Measurements from ENCODE around the gene NDUFS3. TPM values are rescaled to one million over a fixed set of nuclear protein-coding genes. Genes with fewer than 3 reads are reported as not detected.
A peak's percentile ranks its signal among the peaks of the same experiment; 100 is the strongest.

NDUFS3 gene
- total RNA-seq, 3 donors from 2014 or later (not counting 1 experiment from before 2014, with no cell fraction given), result 114 to 138 (median 115) TPM

DNA sequence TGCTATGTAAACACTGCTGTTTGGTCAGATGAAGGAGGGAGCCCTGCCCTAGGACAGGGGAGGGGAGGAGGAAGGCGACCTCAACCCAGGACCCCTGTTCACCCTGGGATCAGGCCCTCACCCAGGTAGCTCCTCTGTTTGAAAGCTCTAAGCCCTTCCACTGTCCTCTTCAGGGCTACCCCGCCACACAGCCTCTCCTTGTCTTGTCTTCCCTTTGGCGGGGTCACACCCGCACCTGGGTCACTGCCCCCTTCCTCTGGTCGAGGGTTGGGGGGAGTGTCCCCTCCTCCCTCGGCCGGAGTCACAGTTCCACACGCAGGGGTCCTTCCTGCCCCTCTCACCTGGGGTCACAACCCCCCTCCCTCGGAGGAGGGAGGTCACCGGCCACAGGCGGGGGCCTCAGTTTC lies 13.9 kb upstream of the NDUFS3 start:
- H3K27me3 Mint-ChIP-seq (ENCODE audit: low read depth in 2 of 2), result no peaks in the 10 kb centered on the region
- peaks cover 10 to 19% of the 10 kb centered on the region in 2 donors for H3K4me1 Mint-ChIP-seq
- no peak for DNase-seq
- peaks cover 3% of the 10 kb centered on the region for H3K36me3 ChIP-seq (ENCODE audit: control insufficient read depth, insufficient read depth, low read length)
- 11% methylated on average over 10 of the region's 11 CpGs for WGBS (ENCODE audit: insufficient coverage)
- H3K9me3 Mint-ChIP-seq, result no peaks in the 10 kb centered on the region
- no peaks in the 10 kb centered on the region for H3K27me3 ChIP-seq (ENCODE audit: control insufficient read depth, insufficient read depth, low read length)
- TF ChIP-seq CTCF (IDR thresholded peaks at IDR 0.05), result no peak
- H3K9me3 ChIP-seq (ENCODE audit: control insufficient read depth, insufficient read depth, low read length), result no peaks in the 10 kb centered on the region
- peaks cover 19% of the 10 kb centered on the region for H3K4me1 ChIP-seq (ENCODE audit: control insufficient read depth, insufficient read depth, low read length)
- ATAC-seq, result peak in 2 of 3 donors; percentile 3 to 10
- H3K27ac Mint-ChIP-seq, result peak overlapping the region in 1 of 2 donors; percentile 91
- peak overlapping the region; percentile 88 for H3K27ac ChIP-seq (ENCODE audit: low read length)
- intact Hi-C loops (cut with micrococcal nuclease), result no loop called here
- H3K4me3 ChIP-seq (ENCODE audit: low read length), result peak overlapping the region; percentile 93
- H3K36me3 Mint-ChIP-seq, result no peaks in the 10 kb centered on the region
- peak overlapping the region; percentile 78 for H3K4me3 Mint-ChIP-seq

DNA sequence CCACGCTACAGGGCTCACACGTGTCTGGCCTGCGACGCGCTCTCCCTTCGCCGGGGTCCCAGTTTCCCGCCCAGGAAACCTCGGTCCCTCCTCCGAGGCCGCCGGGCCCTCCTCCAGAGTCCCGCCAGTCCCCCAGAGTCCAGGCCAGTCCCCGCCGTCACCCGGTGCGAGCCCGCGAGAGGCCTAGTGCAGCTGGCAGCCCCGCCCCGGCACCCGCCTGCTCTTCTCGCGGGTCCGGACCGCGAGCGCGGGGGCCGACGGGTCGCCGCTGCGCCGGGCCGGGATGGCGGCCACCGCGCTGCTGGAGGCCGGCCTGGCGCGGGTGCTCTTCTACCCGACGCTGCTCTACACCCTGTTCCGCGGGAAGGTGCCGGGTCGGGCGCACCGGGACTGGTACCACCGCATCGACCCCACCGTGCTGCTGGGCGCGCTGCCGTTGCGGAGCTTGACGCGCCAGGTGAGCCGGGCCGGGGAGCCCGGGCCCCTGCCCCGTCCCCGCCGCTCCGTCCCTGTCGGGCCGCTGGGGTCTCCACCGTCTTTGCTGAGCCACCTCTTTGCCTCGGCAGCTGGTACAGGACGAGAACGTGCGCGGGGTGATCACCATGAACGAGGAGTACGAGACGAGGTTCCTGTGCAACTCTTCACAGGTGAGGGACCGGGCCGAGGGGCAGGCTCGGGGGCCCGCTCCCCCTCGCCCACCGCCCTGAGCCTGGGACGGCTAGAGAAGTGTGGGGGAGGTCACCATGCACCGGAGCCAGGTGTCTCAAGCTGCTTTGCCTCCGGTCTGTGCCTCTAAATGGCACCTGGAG lies 13.3 kb upstream of the NDUFS3 start, which contains the start of gene PTPMT1:
Gene PTPMT1 (plus strand): TSS at position 260 of the 809 bp plus-strand sequence. CDS start 24 bp downstream, at position 284.
- H3K36me3 Mint-ChIP-seq, result no peaks in the 10 kb centered on the region
- H3K4me1 Mint-ChIP-seq, result peaks cover 10 to 19% of the 10 kb centered on the region in 2 donors
- peak; percentile 60 to 76 for DNase-seq
- H3K27ac ChIP-seq (ENCODE audit: low read length), result peak within 1 kb of the TSS; percentile 88
- H3K9me3 Mint-ChIP-seq, result no peaks in the 10 kb centered on the region
- no peaks in the 10 kb centered on the region for H3K9me3 ChIP-seq (ENCODE audit: control insufficient read depth, insufficient read depth, low read length)
- peaks cover 19% of the 10 kb centered on the region for H3K4me1 ChIP-seq (ENCODE audit: control insufficient read depth, insufficient read depth, low read length)
- H3K27ac Mint-ChIP-seq, result peak within 1 kb of the TSS in 1 of 2 donors; percentile 91
- intact Hi-C loops (cut with micrococcal nuclease), result no loop called here
- H3K4me3 ChIP-seq (ENCODE audit: low read length), result peak within 1 kb of the TSS; percentile 93
- H3K27me3 ChIP-seq (ENCODE audit: control insufficient read depth, insufficient read depth, low read length), result no peaks in the 10 kb centered on the region
- ATAC-seq, result peak; percentile 93 to 95 (median 94)
- peak within 1 kb of the TSS; percentile 83 for H3K4me3 Mint-ChIP-seq
- peaks cover 8% of the 10 kb centered on the region for H3K36me3 ChIP-seq (ENCODE audit: control insufficient read depth, insufficient read depth, low read length)
- no peak for TF ChIP-seq CTCF (IDR thresholded peaks at IDR 0.05)
- under 1% methylated on average over 86 of the region's 86 CpGs for WGBS (ENCODE audit: insufficient coverage)
- H3K27me3 Mint-ChIP-seq (ENCODE audit: low read depth in 2 of 2), result no peaks in the 10 kb centered on the region

DNA sequence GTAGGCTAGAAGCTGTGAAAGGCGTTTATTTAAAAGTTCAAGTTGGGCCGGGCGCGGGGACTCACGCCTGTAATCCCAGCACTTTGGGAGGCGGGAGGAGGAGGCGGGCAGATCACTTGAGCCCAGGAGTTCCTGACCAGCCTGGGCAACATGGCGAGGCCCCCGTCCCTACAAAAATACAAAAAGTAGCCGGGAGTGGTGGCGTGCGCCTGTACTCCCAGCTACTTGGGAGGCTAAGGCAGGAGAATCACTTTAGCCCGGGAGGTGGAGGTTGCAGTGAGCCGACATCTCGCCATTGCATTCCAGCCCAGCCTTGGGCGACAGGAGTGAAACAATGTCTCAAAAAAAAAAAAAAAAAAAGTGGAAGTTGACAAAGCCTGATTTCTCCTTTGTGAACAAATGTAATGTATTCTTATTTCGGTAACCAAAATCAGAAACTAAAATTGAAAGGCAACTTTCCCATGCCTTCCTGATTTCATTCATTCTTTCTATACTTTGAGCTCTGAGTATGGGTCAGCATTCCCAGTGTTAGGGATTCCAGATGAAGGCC lies 12.7 kb upstream of the NDUFS3 start:
- ATAC-seq (no peak), DNase-seq (no peak)
- Histone ChIP-seq H3K9me3 (ENCODE audit: control insufficient read depth, insufficient read depth, low read length) (no peaks in the 10 kb centered on the region), H3K36me3 (ENCODE audit: control insufficient read depth, insufficient read depth, low read length) (peaks cover 12% of the 10 kb centered on the region), H3K4me1 (ENCODE audit: control insufficient read depth, insufficient read depth, low read length) (peaks cover 19% of the 10 kb centered on the region), H3K27me3 (ENCODE audit: control insufficient read depth, insufficient read depth, low read length) (no peaks in the 10 kb centered on the region), H3K27ac (ENCODE audit: low read length) (no peak overlapping the region), H3K4me3 (ENCODE audit: low read length) (peak overlapping the region; percentile 93)
- H3K9me3 Mint-ChIP-seq, result no peaks in the 10 kb centered on the region
- H3K27me3 Mint-ChIP-seq (ENCODE audit: low read depth in 2 of 2), result no peaks in the 10 kb centered on the region
- no peak for TF ChIP-seq CTCF (IDR thresholded peaks at IDR 0.05)
- no peaks in the 10 kb centered on the region for H3K36me3 Mint-ChIP-seq
- H3K27ac Mint-ChIP-seq, result peak overlapping the region in 1 of 2 donors; percentile 91
- intact Hi-C loops (cut with micrococcal nuclease), result no loop called here
- H3K4me1 Mint-ChIP-seq, result peaks cover 10 to 20% of the 10 kb centered on the region in 2 donors
- 16% methylated on average over 17 of the region's 17 CpGs for WGBS (ENCODE audit: insufficient coverage)
- peak overlapping the region; percentile 83 for H3K4me3 Mint-ChIP-seq

Data from natural killer cell (primary cell).